Measurements from ENCODE around the gene ARFGAP1. TPM values are rescaled to one million over a fixed set of nuclear protein-coding genes. Genes with fewer than 3 reads are reported as not detected.
"Not testable (repeated sequence)": the region's sequence is repeated elsewhere in the genome, so short reads cannot be mapped to it uniquely, and the experiment has no call there.

ARFGAP1 gene
- total RNA-seq, 1 donor from 2014 or later = 220 TPM

- H3K36me3 ChIP-seq (ENCODE audit: insufficient read depth, low read length) = no peaks in the 10 kb centered on the region
- H3K27ac Mint-ChIP-seq (ENCODE audit: unreplicated experiment) = no peak overlapping the region
- DNase-seq (ENCODE audit: low read depth) = no peak
- H3K27me3 ChIP-seq (ENCODE audit: insufficient read depth, low read length) = peaks cover 18% of the 10 kb centered on the region
- TF ChIP-seq CTCF (IDR thresholded peaks at IDR 0.05; ENCODE audit: insufficient read depth, low read depth, low read length) (no peak), EZH2 (IDR thresholded peaks at IDR 0.05; ENCODE audit: insufficient read depth, low read length) (no peak)
- H3K27me3 Mint-ChIP-seq (ENCODE audit: low read depth, unreplicated experiment) = peaks cover 17% of the 10 kb centered on the region
- H3K4me3 ChIP-seq (ENCODE audit: insufficient read depth, low read depth, low read length) = no peak overlapping the region
- no peak overlapping the region for H3K27ac ChIP-seq (ENCODE audit: low read depth, low read length)
- no peak overlapping the region for H3K4me2 ChIP-seq (ENCODE audit: low read length)
- FAIRE-seq = no peak
- H4K20me1 ChIP-seq (ENCODE audit: insufficient read depth, low read length) = no peaks in the 10 kb centered on the region
- H3K9me3 ChIP-seq (ENCODE audit: insufficient read depth, low read depth, low read length) = peaks cover 3% of the 10 kb centered on the region
- no peak overlapping the region for H3K4me3 Mint-ChIP-seq (ENCODE audit: unreplicated experiment)
- peaks cover 13% of the 10 kb centered on the region for H3K36me3 Mint-ChIP-seq (ENCODE audit: low read depth, unreplicated experiment)
- H3K79me2 ChIP-seq (ENCODE audit: insufficient read depth, low read length) = no peaks in the 10 kb centered on the region
- no peaks in the 10 kb centered on the region for H3K9me3 Mint-ChIP-seq (ENCODE audit: unreplicated experiment)
- H3K9ac ChIP-seq (ENCODE audit: low read length) = no peak overlapping the region
- no peaks in the 10 kb centered on the region for H3K4me1 ChIP-seq (ENCODE audit: insufficient read depth, low read length)
- no peaks in the 10 kb centered on the region for H3K4me1 Mint-ChIP-seq (ENCODE audit: low read depth, unreplicated experiment)
- no peak overlapping the region for H2AFZ ChIP-seq (ENCODE audit: low read depth, low read length)
Measured at GRCh38 chr20:63301671-63302070, 29.1 kb downstream of the ARFGAP1 start.

- peaks cover 13% of the 10 kb centered on the region for H3K36me3 Mint-ChIP-seq (ENCODE audit: low read depth, unreplicated experiment)
- Histone ChIP-seq H3K27me3 (ENCODE audit: insufficient read depth, low read length) (peaks cover 18% of the 10 kb centered on the region), H3K9me3 (ENCODE audit: insufficient read depth, low read depth, low read length) (peaks cover 3% of the 10 kb centered on the region), H3K4me1 (ENCODE audit: insufficient read depth, low read length) (no peaks in the 10 kb centered on the region), H3K36me3 (ENCODE audit: insufficient read depth, low read length) (no peaks in the 10 kb centered on the region), H3K27ac (ENCODE audit: low read depth, low read length) (no peak overlapping the region), H3K79me2 (ENCODE audit: insufficient read depth, low read length) (no peaks in the 10 kb centered on the region), H4K20me1 (ENCODE audit: insufficient read depth, low read length) (no peaks in the 10 kb centered on the region), H2AFZ (ENCODE audit: low read depth, low read length) (no peak overlapping the region), H3K4me2 (ENCODE audit: low read length) (no peak overlapping the region), H3K9ac (ENCODE audit: low read length) (no peak overlapping the region), H3K4me3 (ENCODE audit: insufficient read depth, low read depth, low read length) (no peak overlapping the region)
- H3K9me3 Mint-ChIP-seq (ENCODE audit: unreplicated experiment) = no peaks in the 10 kb centered on the region
- H3K27me3 Mint-ChIP-seq (ENCODE audit: low read depth, unreplicated experiment) = peaks cover 17% of the 10 kb centered on the region
- H3K4me3 Mint-ChIP-seq (ENCODE audit: unreplicated experiment) = no peak overlapping the region
- TF ChIP-seq EZH2 (IDR thresholded peaks at IDR 0.05; ENCODE audit: insufficient read depth, low read length) = no peak
- no peak for TF ChIP-seq CTCF (IDR thresholded peaks at IDR 0.05; ENCODE audit: insufficient read depth, low read depth, low read length)
- no peaks in the 10 kb centered on the region for H3K4me1 Mint-ChIP-seq (ENCODE audit: low read depth, unreplicated experiment)
- DNase-seq (ENCODE audit: low read depth) (no peak), FAIRE-seq (no peak)
- H3K27ac Mint-ChIP-seq (ENCODE audit: unreplicated experiment) = no peak overlapping the region
Measured at GRCh38 chr20:63303095-63303666, 30.6 kb downstream of the ARFGAP1 start.

- Histone ChIP-seq H3K4me1 (ENCODE audit: insufficient read depth, low read length) (no peaks in the 10 kb centered on the region), H3K9me3 (ENCODE audit: insufficient read depth, low read depth, low read length) (peaks cover 3% of the 10 kb centered on the region), H4K20me1 (ENCODE audit: insufficient read depth, low read length) (peaks cover 5% of the 10 kb centered on the region), H3K36me3 (ENCODE audit: insufficient read depth, low read length) (no peaks in the 10 kb centered on the region), H3K4me3 (ENCODE audit: insufficient read depth, low read depth, low read length) (no peak overlapping the region), H2AFZ (ENCODE audit: low read depth, low read length) (no peak overlapping the region), H3K9ac (ENCODE audit: low read length) (no peak overlapping the region), H3K4me2 (ENCODE audit: low read length) (no peak overlapping the region), H3K27me3 (ENCODE audit: insufficient read depth, low read length) (peaks cover 8% of the 10 kb centered on the region), H3K27ac (ENCODE audit: low read depth, low read length) (no peak overlapping the region), H3K79me2 (ENCODE audit: insufficient read depth, low read length) (no peaks in the 10 kb centered on the region)
- H3K9me3 Mint-ChIP-seq (ENCODE audit: unreplicated experiment) = no peaks in the 10 kb centered on the region
- no peak for FAIRE-seq
- no peak overlapping the region for H3K4me3 Mint-ChIP-seq (ENCODE audit: unreplicated experiment)
- DNase-seq (ENCODE audit: low read depth) = no peak
- peaks cover 4% of the 10 kb centered on the region for H3K36me3 Mint-ChIP-seq (ENCODE audit: low read depth, unreplicated experiment)
- peaks cover 7% of the 10 kb centered on the region for H3K27me3 Mint-ChIP-seq (ENCODE audit: low read depth, unreplicated experiment)
- H3K27ac Mint-ChIP-seq (ENCODE audit: unreplicated experiment) = no peak overlapping the region
- TF ChIP-seq CTCF (IDR thresholded peaks at IDR 0.05; ENCODE audit: insufficient read depth, low read depth, low read length) = no peak
- H3K4me1 Mint-ChIP-seq (ENCODE audit: low read depth, unreplicated experiment) = no peaks in the 10 kb centered on the region
Measured at GRCh38 chr20:63305393-63305792, 32.8 kb downstream of the ARFGAP1 start.

- H3K9ac ChIP-seq (ENCODE audit: low read length); H3K4me3 Mint-ChIP-seq (ENCODE audit: unreplicated experiment); H3K36me3 Mint-ChIP-seq (ENCODE audit: low read depth, unreplicated experiment); DNase-seq (ENCODE audit: low read depth); H3K9me3 Mint-ChIP-seq (ENCODE audit: unreplicated experiment); H3K36me3 ChIP-seq (ENCODE audit: insufficient read depth, low read length); H3K4me3 ChIP-seq (ENCODE audit: insufficient read depth, low read depth, low read length); H3K4me1 ChIP-seq (ENCODE audit: insufficient read depth, low read length); H3K27ac Mint-ChIP-seq (ENCODE audit: unreplicated experiment); H3K27me3 ChIP-seq (ENCODE audit: insufficient read depth, low read length); H3K27me3 Mint-ChIP-seq (ENCODE audit: low read depth, unreplicated experiment); FAIRE-seq; H3K4me2 ChIP-seq (ENCODE audit: low read length); H4K20me1 ChIP-seq (ENCODE audit: insufficient read depth, low read length); H3K27ac ChIP-seq (ENCODE audit: low read depth, low read length); H3K4me1 Mint-ChIP-seq (ENCODE audit: low read depth, unreplicated experiment); H2AFZ ChIP-seq (ENCODE audit: low read depth, low read length); H3K9me3 ChIP-seq (ENCODE audit: insufficient read depth, low read depth, low read length); H3K79me2 ChIP-seq (ENCODE audit: insufficient read depth, low read length): not testable (repeated sequence)
Measured at GRCh38 chr20:63305933-63306672, 33.5 kb downstream of the ARFGAP1 start.
